Measurements from ENCODE around the gene APP. TPM values are rescaled to one million over a fixed set of nuclear protein-coding genes. Genes with fewer than 3 reads are reported as not detected.

Gene APP
- total RNA-seq, 2 donors from 2014 or later, result 460 to 557 TPM

GRCh38 chr21:26117972-26118367 is 52.6 kb downstream of the APP start:
- Mint-ChIP-seq H3K9me3 (no peaks in the 10 kb centered on the region), H3K4me1 (peaks cover 56% of the 10 kb centered on the region), H3K4me3 (no peak overlapping the region), H3K27ac (no peak overlapping the region), H3K27me3 (ENCODE audit: insufficient read depth) (no peaks in the 10 kb centered on the region), H3K36me3 (ENCODE audit: low read depth) (peaks cover 9% of the 10 kb centered on the region)
- H3K4me3 ChIP-seq (ENCODE audit: low read length), result no peak overlapping the region
- no peaks in the 10 kb centered on the region for H3K9me3 ChIP-seq (ENCODE audit: control insufficient read depth, low read length)
- H3K27me3 ChIP-seq (ENCODE audit: control insufficient read depth, insufficient read depth, low read length, poor library complexity, severe bottlenecking), result no peaks in the 10 kb centered on the region
- H3K9ac ChIP-seq (ENCODE audit: extremely low read depth, low read length, poor library complexity, severe bottlenecking), result no peak overlapping the region
- peaks cover 17% of the 10 kb centered on the region for H3K36me3 ChIP-seq (ENCODE audit: control insufficient read depth, insufficient read depth, low read length)
- no peak for DNase-seq
- TF ChIP-seq CTCF (conservative IDR thresholded peaks at IDR 0.05), result no peak
- WGBS, 2 experiments (ENCODE audit: insufficient coverage in 1 of 2, insufficient read length in 1 of 2), result 90 to 93% methylated on average over 3 of the region's 3 CpGs
- H3K27ac ChIP-seq (ENCODE audit: low read depth, low read length), result no peak overlapping the region
- H3K4me1 ChIP-seq (ENCODE audit: control insufficient read depth, insufficient read depth, low read length), result peaks cover 21% of the 10 kb centered on the region

GRCh38 chr21:26117324-26117971 is 53.1 kb downstream of the APP start:
- Histone ChIP-seq H3K9me3 (ENCODE audit: control insufficient read depth, low read length) (no peaks in the 10 kb centered on the region), H3K27ac (ENCODE audit: low read depth, low read length) (no peak overlapping the region), H3K4me1 (ENCODE audit: control insufficient read depth, insufficient read depth, low read length) (peaks cover 19% of the 10 kb centered on the region), H3K27me3 (ENCODE audit: control insufficient read depth, insufficient read depth, low read length, poor library complexity, severe bottlenecking) (no peaks in the 10 kb centered on the region), H3K36me3 (ENCODE audit: control insufficient read depth, insufficient read depth, low read length) (peaks cover 17% of the 10 kb centered on the region), H3K9ac (ENCODE audit: extremely low read depth, low read length, poor library complexity, severe bottlenecking) (no peak overlapping the region), H3K4me3 (ENCODE audit: low read length) (no peak overlapping the region)
- Mint-ChIP-seq H3K27me3 (ENCODE audit: insufficient read depth) (no peaks in the 10 kb centered on the region), H3K27ac (peak overlapping the region; percentile 58), H3K36me3 (ENCODE audit: low read depth) (peaks cover 9% of the 10 kb centered on the region), H3K4me1 (peaks cover 61% of the 10 kb centered on the region), H3K9me3 (no peaks in the 10 kb centered on the region), H3K4me3 (no peak overlapping the region)
- WGBS, 2 experiments (ENCODE audit: insufficient coverage in 1 of 2, insufficient read length in 1 of 2), result 98 to 100% methylated on average over 4 to 5 of the region's 5 CpGs
- DNase-seq, result no peak
- TF ChIP-seq CTCF (conservative IDR thresholded peaks at IDR 0.05), result no peak

- Mint-ChIP-seq H3K27me3 (ENCODE audit: insufficient read depth) (no peaks in the 10 kb centered on the region), H3K4me3 (no peak overlapping the region), H3K9me3 (no peaks in the 10 kb centered on the region), H3K4me1 (peaks cover 65% of the 10 kb centered on the region), H3K36me3 (ENCODE audit: low read depth) (peaks cover 12% of the 10 kb centered on the region), H3K27ac (peak overlapping the region; percentile 82)
- peak; percentile 68 for DNase-seq
- Histone ChIP-seq H3K27me3 (ENCODE audit: control insufficient read depth, insufficient read depth, low read length, poor library complexity, severe bottlenecking) (no peaks in the 10 kb centered on the region), H3K9me3 (ENCODE audit: control insufficient read depth, low read length) (no peaks in the 10 kb centered on the region), H3K9ac (ENCODE audit: extremely low read depth, low read length, poor library complexity, severe bottlenecking) (no peak overlapping the region), H3K27ac (ENCODE audit: low read depth, low read length) (peak overlapping the region; percentile 79), H3K4me3 (ENCODE audit: low read length) (no peak overlapping the region), H3K36me3 (ENCODE audit: control insufficient read depth, insufficient read depth, low read length) (peaks cover 16% of the 10 kb centered on the region), H3K4me1 (ENCODE audit: control insufficient read depth, insufficient read depth, low read length) (peaks cover 22% of the 10 kb centered on the region)
- no peak for TF ChIP-seq CTCF (conservative IDR thresholded peaks at IDR 0.05)
- 75 to 90% methylated on average over 2 to 5 of the region's 5 CpGs for WGBS, 2 experiments (ENCODE audit: insufficient coverage in 1 of 2, insufficient read length in 1 of 2)
These were observed 54.0 kb downstream of the APP start for GRCh38 chr21:26116456-26117011.

Measured in endodermal cell (in vitro differentiated cells).